Colonic mucosa (tissue), 4 donors: ENCODE results near the gene CBY1. TPM values are rescaled to one million over a fixed set of nuclear protein-coding genes. Genes with fewer than 3 reads are reported as not detected.

Experiments
- DNase-seq: peaks from one replicate; pipeline ENCODE4 v3.0.0-alpha.2; 2020
- H3K27ac ChIP-seq: fragments of 200-600 bp; one replicate; pipeline ENCODE4 v1.8.0; 2021
- H3K27me3 ChIP-seq: fragments of 200-600 bp; one replicate; pipeline ENCODE4 v1.8.0; 2021
- H3K36me3 ChIP-seq: fragments of 200-600 bp; one replicate; pipeline ENCODE4 v1.8.0; 2021
- H3K4me1 ChIP-seq: fragments of 200-600 bp; one replicate; pipeline ENCODE4 v1.8.0; 2021; ENCODE audit warnings: mild to moderate bottlenecking
- H3K4me3 ChIP-seq: fragments of 200-600 bp; one replicate; pipeline ENCODE4 v1.8.0; 2021
- H3K9ac ChIP-seq, 2 donors: one replicate each; pipeline ENCODE4 v1.7.0; 2013; ENCODE audit warnings: control low read depth in 2 of 2, low read depth in 2 of 2, low read length in 2 of 2
- H3K9me3 ChIP-seq: fragments of 200-600 bp; one replicate; pipeline ENCODE4 v1.8.0; 2021
- CTCF ChIP-seq: fragments of 200-600 bp; IDR thresholded peaks from one replicate; pipeline ENCODE4 v1.8.0; 2022; ENCODE audit warnings: antibody characterized with exemption, mild to moderate bottlenecking
- intact Hi-C: fragments of 100-400 bp; cut with DNase I; formaldehyde crosslinking; loops from one replicate; pipeline ENCODE4 v1.14.1; 2022
- total RNA-seq, 2 donors: library from RNA; stranded (reverse); fragmentation: NEBNext Ultra II Directional in 1 of 2; extraction: Animal tissue kit (Norgen Biotek cat#: 25700) in 1 of 2; gene quantifications; one replicate each; pipeline ENCODE4 v1.2.1, GENCODE V29; 2021
- donor health status: healthy.
- donor health status: DM: no; HTN: no; CAD: no.
- donor health status: DM: no; HTN: no; CAD: no.

The CBY1 gene
- total RNA-seq, 2 donors from 2014 or later, result 27.4 to 38.1 TPM

GRCh38 chr22:38653741-38654140 is 2.7 kb upstream of the CBY1 start:
- H3K27me3 ChIP-seq, result no peaks in the 10 kb centered on the region
- no peak for DNase-seq
- H3K27ac ChIP-seq, result no peak overlapping the region
- TF ChIP-seq CTCF, result no peak
- no peak overlapping the region for H3K4me3 ChIP-seq
- no peaks in the 10 kb centered on the region for H3K36me3 ChIP-seq
- peaks cover 5% of the 10 kb centered on the region for H3K4me1 ChIP-seq
- H3K9me3 ChIP-seq, result no peaks in the 10 kb centered on the region
- intact Hi-C loops, result no loop called here
- no peak overlapping the region for H3K9ac ChIP-seq

- no peak for TF ChIP-seq CTCF
- no peaks in the 10 kb centered on the region for H3K27me3 ChIP-seq
- H3K4me3 ChIP-seq, result peak overlapping the region; percentile 94
- H3K9me3 ChIP-seq, result no peaks in the 10 kb centered on the region
- peaks cover 5% of the 10 kb centered on the region for H3K4me1 ChIP-seq
- H3K27ac ChIP-seq, result peak overlapping the region; percentile 81
- no peak for DNase-seq
- intact Hi-C loops, result no loop called here
- H3K36me3 ChIP-seq, result peaks cover 2% of the 10 kb centered on the region
- H3K9ac ChIP-seq, result peak overlapping the region; percentile 86 to 92
Observed at GRCh38 chr22:38655519-38656255, 751 bp upstream of the CBY1 start.

- no peak for TF ChIP-seq CTCF
- intact Hi-C loops, result no loop called here
- DNase-seq, result peak; percentile 38
Observed at GRCh38 chr22:38657045-38657909, 839 bp downstream of the CBY1 start.

GRCh38 chr22:38674888-38675287 is 18.4 kb downstream of the CBY1 start:
- H3K9ac ChIP-seq, result no peak overlapping the region
- H3K4me3 ChIP-seq, result no peak overlapping the region
- intact Hi-C loops, result no loop called here
- no peak for DNase-seq
- H3K27ac ChIP-seq, result no peak overlapping the region
- H3K27me3 ChIP-seq, result no peaks in the 10 kb centered on the region
- TF ChIP-seq CTCF, result no peak
- no peaks in the 10 kb centered on the region for H3K36me3 ChIP-seq
- no peaks in the 10 kb centered on the region for H3K9me3 ChIP-seq
- no peaks in the 10 kb centered on the region for H3K4me1 ChIP-seq

More at GRCh38 chr22:38657045-38657909, 839 bp downstream of the CBY1 start:
- no peaks in the 10 kb centered on the region for H3K27me3 ChIP-seq
- H3K4me1 ChIP-seq, result peaks cover 5% of the 10 kb centered on the region
- peak overlapping the region; percentile 81 for H3K27ac ChIP-seq
- H3K9ac ChIP-seq, result peak overlapping the region; percentile 86 to 92
- no peaks in the 10 kb centered on the region for H3K9me3 ChIP-seq
- H3K36me3 ChIP-seq, result peaks cover 6% of the 10 kb centered on the region
- peak overlapping the region; percentile 94 for H3K4me3 ChIP-seq

GRCh38 chr22:38675833-38676232 is 19.4 kb downstream of the CBY1 start:
- intact Hi-C loops, result no loop called here
- no peak for DNase-seq
- Histone ChIP-seq H3K4me1 (no peaks in the 10 kb centered on the region), H3K4me3 (no peak overlapping the region), H3K9ac (no peak overlapping the region), H3K36me3 (no peaks in the 10 kb centered on the region), H3K27me3 (no peaks in the 10 kb centered on the region), H3K27ac (no peak overlapping the region), H3K9me3 (no peaks in the 10 kb centered on the region)
- no peak for TF ChIP-seq CTCF
